ENCODE data around the gene PPEF1. TPM values are rescaled to one million over a fixed set of nuclear protein-coding genes. Genes with fewer than 3 reads are reported as not detected.
"Not testable (repeated sequence)": the region's sequence is repeated elsewhere in the genome, so short reads cannot be mapped to it uniquely, and the experiment has no call there.

Gene PPEF1
- total RNA-seq, 1 donor from 2014 or later: 1.0 TPM

- H3K4me1 ChIP-seq (ENCODE audit: control insufficient read depth in 3 of 3, insufficient read depth in 3 of 3, low read length in 3 of 3); H3K27me3 ChIP-seq (ENCODE audit: control insufficient read depth in 3 of 3, insufficient read depth in 3 of 3, low read length in 3 of 3); H3K36me3 ChIP-seq (ENCODE audit: control insufficient read depth in 3 of 3, insufficient read depth in 3 of 3, low read length in 3 of 3); H3K4me3 ChIP-seq (ENCODE audit: low read length in 3 of 3); H3K27ac ChIP-seq (ENCODE audit: low read depth, low read length); H3K9me3 ChIP-seq (ENCODE audit: control insufficient read depth in 3 of 3, low read length in 3 of 3); H3K9ac ChIP-seq (ENCODE audit: low read depth in 1 of 3, low read length in 3 of 3): not testable (repeated sequence)
These were observed 32.2 kb downstream of the PPEF1 start for GRCh38 chrX:18739609-18740008.

DNA sequence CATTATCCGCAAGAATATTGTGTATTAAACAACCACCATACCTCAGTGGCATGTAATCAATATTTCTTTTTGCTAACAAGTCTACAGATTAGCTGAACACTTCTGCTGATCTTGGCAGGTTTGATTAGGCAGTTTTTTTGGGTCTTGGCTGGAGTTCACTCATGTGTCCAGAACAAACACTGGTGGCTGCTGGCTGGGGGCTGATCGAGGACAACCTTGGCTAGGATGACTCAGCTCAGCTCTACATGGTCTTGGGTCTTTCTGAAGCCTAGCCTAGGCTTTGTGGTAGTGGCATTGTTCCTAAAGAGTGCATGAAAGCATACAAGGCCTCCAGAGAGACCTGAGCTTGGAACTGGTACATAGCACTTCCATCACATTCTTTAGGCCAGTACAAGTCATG is 41.1 kb downstream of the PPEF1 start:
- Histone ChIP-seq H3K36me3 (ENCODE audit: control insufficient read depth in 3 of 3, insufficient read depth in 3 of 3, low read length in 3 of 3) (no peaks in the 10 kb centered on the region), H3K9ac (ENCODE audit: low read depth in 1 of 3, low read length in 3 of 3) (no peak overlapping the region), H3K4me3 (ENCODE audit: low read length in 3 of 3) (no peak overlapping the region), H3K9me3 (ENCODE audit: control insufficient read depth in 3 of 3, low read length in 3 of 3) (no peaks in the 10 kb centered on the region), H3K4me1 (ENCODE audit: control insufficient read depth in 3 of 3, insufficient read depth in 3 of 3, low read length in 3 of 3) (no peaks in the 10 kb centered on the region), H3K27ac (ENCODE audit: low read depth, low read length) (no peak overlapping the region), H3K27me3 (ENCODE audit: control insufficient read depth in 3 of 3, insufficient read depth in 3 of 3, low read length in 3 of 3) (no peaks in the 10 kb centered on the region)

DNA sequence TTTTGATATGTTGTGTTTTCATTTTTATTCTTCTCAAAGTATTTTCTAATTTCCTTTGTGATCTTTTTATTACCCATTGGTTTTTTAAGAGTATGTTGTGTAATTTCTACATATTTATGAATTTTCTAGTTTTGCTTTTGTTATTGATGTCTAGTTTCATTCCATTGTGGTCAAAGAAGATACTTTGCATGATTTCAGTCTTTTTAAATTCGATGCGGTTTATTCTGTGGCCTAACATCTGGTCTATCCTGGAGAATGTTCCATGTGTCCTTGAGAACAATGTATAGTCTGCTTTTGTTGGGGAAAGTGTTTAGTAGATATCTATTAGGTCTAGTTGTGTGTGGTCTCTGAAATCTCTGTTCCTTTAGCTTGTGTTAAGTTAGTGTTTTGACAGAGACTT is 46.2 kb downstream of the PPEF1 start:
- H3K27me3 ChIP-seq (ENCODE audit: control insufficient read depth in 3 of 3, insufficient read depth in 3 of 3, low read length in 3 of 3): no peaks in the 10 kb centered on the region
- H3K4me1 ChIP-seq (ENCODE audit: control insufficient read depth in 3 of 3, insufficient read depth in 3 of 3, low read length in 3 of 3): no peaks in the 10 kb centered on the region
- H3K36me3 ChIP-seq (ENCODE audit: control insufficient read depth in 3 of 3, insufficient read depth in 3 of 3, low read length in 3 of 3): no peaks in the 10 kb centered on the region
- no peak overlapping the region for H3K4me3 ChIP-seq (ENCODE audit: low read length in 3 of 3)
- H3K9me3 ChIP-seq (ENCODE audit: control insufficient read depth in 3 of 3, low read length in 3 of 3): no peaks in the 10 kb centered on the region
- no peak overlapping the region for H3K9ac ChIP-seq (ENCODE audit: low read depth in 1 of 3, low read length in 3 of 3)
- no peak overlapping the region for H3K27ac ChIP-seq (ENCODE audit: low read depth, low read length)

DNA sequence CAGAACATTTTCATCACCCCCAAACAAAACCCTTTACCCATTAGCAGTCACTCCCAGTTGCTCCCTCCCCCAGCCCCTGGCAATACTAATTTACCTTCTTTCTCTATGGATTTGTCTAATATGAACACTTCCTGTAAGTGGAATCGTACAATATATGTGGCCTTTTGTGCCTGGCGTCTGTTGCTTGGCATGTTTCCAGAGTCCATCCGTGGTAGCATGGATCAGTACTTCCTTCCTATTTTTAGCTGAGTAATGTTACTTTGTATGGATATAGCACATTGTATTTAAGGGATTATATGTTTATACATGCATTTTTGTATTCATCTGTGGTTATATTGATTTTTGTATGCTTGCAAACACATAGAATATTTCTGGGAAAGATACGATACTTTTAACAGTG is 48.2 kb downstream of the PPEF1 start:
- H3K27me3 ChIP-seq (ENCODE audit: control insufficient read depth in 3 of 3, insufficient read depth in 3 of 3, low read length in 3 of 3): no peaks in the 10 kb centered on the region
- H3K27ac ChIP-seq (ENCODE audit: low read depth, low read length): no peak overlapping the region
- no peak overlapping the region for H3K4me3 ChIP-seq (ENCODE audit: low read length in 3 of 3)
- H3K9me3 ChIP-seq (ENCODE audit: control insufficient read depth in 3 of 3, low read length in 3 of 3): no peaks in the 10 kb centered on the region
- no peaks in the 10 kb centered on the region for H3K36me3 ChIP-seq (ENCODE audit: control insufficient read depth in 3 of 3, insufficient read depth in 3 of 3, low read length in 3 of 3)
- no peak overlapping the region for H3K9ac ChIP-seq (ENCODE audit: low read depth in 1 of 3, low read length in 3 of 3)
- H3K4me1 ChIP-seq (ENCODE audit: control insufficient read depth in 3 of 3, insufficient read depth in 3 of 3, low read length in 3 of 3): no peaks in the 10 kb centered on the region

GRCh38 chrX:18757956-18758932 is 50.8 kb downstream of the PPEF1 start:
- no peaks in the 10 kb centered on the region for H3K9me3 ChIP-seq (ENCODE audit: control insufficient read depth in 3 of 3, low read length in 3 of 3)
- no peak overlapping the region for H3K27ac ChIP-seq (ENCODE audit: low read depth, low read length)
- no peak overlapping the region for H3K9ac ChIP-seq (ENCODE audit: low read depth in 1 of 3, low read length in 3 of 3)
- H3K4me1 ChIP-seq (ENCODE audit: control insufficient read depth in 3 of 3, insufficient read depth in 3 of 3, low read length in 3 of 3): no peaks in the 10 kb centered on the region
- no peak overlapping the region for H3K4me3 ChIP-seq (ENCODE audit: low read length in 3 of 3)
- H3K27me3 ChIP-seq (ENCODE audit: control insufficient read depth in 3 of 3, insufficient read depth in 3 of 3, low read length in 3 of 3): no peaks in the 10 kb centered on the region
- H3K36me3 ChIP-seq (ENCODE audit: control insufficient read depth in 3 of 3, insufficient read depth in 3 of 3, low read length in 3 of 3): no peaks in the 10 kb centered on the region

GRCh38 chrX:18761750-18762149 is 54.3 kb downstream of the PPEF1 start:
- no peaks in the 10 kb centered on the region for H3K36me3 ChIP-seq (ENCODE audit: control insufficient read depth in 3 of 3, insufficient read depth in 3 of 3, low read length in 3 of 3)
- H3K9me3 ChIP-seq (ENCODE audit: control insufficient read depth in 3 of 3, low read length in 3 of 3): no peaks in the 10 kb centered on the region
- H3K4me3 ChIP-seq (ENCODE audit: low read length in 3 of 3): no peak overlapping the region
- no peak overlapping the region for H3K27ac ChIP-seq (ENCODE audit: low read depth, low read length)
- H3K9ac ChIP-seq (ENCODE audit: low read depth in 1 of 3, low read length in 3 of 3): no peak overlapping the region
- H3K4me1 ChIP-seq (ENCODE audit: control insufficient read depth in 3 of 3, insufficient read depth in 3 of 3, low read length in 3 of 3): no peaks in the 10 kb centered on the region
- H3K27me3 ChIP-seq (ENCODE audit: control insufficient read depth in 3 of 3, insufficient read depth in 3 of 3, low read length in 3 of 3): no peaks in the 10 kb centered on the region

DNA sequence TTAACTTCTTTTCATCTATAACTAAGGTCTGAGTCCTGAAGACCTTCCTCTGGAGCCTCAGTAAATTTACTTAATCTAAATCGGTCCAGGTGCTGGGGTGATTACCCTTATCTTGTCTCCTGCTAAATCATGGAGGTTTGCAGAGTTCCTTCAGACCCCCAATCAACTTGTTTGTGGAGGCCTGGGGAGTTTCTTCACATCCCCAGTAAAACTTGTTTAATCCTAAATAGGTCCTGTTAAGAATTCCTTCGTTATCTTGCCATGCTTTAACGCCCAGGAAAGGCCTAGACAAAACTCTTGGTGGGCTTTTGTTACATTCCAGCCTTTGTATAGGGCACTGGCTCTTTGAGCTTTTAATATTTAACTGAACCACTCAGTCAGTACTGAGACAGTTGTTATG is 55.7 kb downstream of the PPEF1 start:
- H3K4me1 ChIP-seq (ENCODE audit: control insufficient read depth in 3 of 3, insufficient read depth in 3 of 3, low read length in 3 of 3); H3K4me3 ChIP-seq (ENCODE audit: low read length in 3 of 3); H3K27me3 ChIP-seq (ENCODE audit: control insufficient read depth in 3 of 3, insufficient read depth in 3 of 3, low read length in 3 of 3); H3K36me3 ChIP-seq (ENCODE audit: control insufficient read depth in 3 of 3, insufficient read depth in 3 of 3, low read length in 3 of 3); H3K9me3 ChIP-seq (ENCODE audit: control insufficient read depth in 3 of 3, low read length in 3 of 3); H3K9ac ChIP-seq (ENCODE audit: low read depth in 1 of 3, low read length in 3 of 3); H3K27ac ChIP-seq (ENCODE audit: low read depth, low read length): not testable (repeated sequence)

- H3K4me1 ChIP-seq (ENCODE audit: control insufficient read depth in 3 of 3, insufficient read depth in 3 of 3, low read length in 3 of 3): no peaks in the 10 kb centered on the region
These were observed 61.9 kb downstream of the PPEF1 start for GRCh38 chrX:18769364-18769763.

DNA sequence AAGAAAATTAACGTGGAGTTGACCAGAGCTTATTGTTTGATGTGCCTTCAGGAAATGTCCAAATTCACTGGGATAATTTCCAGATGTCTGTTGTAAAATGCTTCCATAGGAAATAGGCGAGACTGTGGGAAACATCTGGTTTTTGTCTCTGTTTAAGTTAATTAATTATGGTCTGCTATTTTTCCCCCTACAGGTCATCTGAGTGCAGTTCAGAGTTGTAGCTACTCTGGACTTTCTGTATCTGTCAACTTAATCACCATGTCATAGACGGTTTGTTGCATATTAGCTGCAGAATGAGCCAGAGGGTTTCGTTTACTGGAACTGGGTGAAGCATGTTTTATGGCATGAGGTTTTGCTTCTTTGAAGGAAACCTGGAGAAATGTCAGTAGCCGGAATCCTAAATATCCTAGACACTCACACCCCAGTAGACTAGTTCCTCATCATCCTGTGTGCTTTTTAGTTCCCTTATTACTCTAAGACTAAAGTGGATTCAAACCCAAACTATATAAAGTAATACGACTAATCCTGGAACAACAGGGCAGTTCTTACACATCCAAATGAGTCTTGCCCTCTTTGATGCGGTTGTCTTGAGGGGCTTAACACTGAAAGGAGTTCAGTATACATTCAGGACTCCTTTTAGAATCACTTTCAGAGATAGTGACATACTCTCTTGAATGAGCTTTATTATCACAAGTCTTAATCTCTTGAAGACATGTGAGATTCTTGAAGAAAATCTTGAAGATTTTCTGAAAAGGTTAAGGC is 62.5 kb downstream of the PPEF1 start:
- Histone ChIP-seq H3K36me3 (ENCODE audit: control insufficient read depth in 3 of 3, insufficient read depth in 3 of 3, low read length in 3 of 3) (no peaks in the 10 kb centered on the region), H3K27me3 (ENCODE audit: control insufficient read depth in 3 of 3, insufficient read depth in 3 of 3, low read length in 3 of 3) (no peaks in the 10 kb centered on the region), H3K9ac (ENCODE audit: low read depth in 1 of 3, low read length in 3 of 3) (no peak overlapping the region), H3K9me3 (ENCODE audit: control insufficient read depth in 3 of 3, low read length in 3 of 3) (no peaks in the 10 kb centered on the region), H3K4me1 (ENCODE audit: control insufficient read depth in 3 of 3, insufficient read depth in 3 of 3, low read length in 3 of 3) (no peaks in the 10 kb centered on the region), H3K27ac (ENCODE audit: low read depth, low read length) (no peak overlapping the region), H3K4me3 (ENCODE audit: low read length in 3 of 3) (no peak overlapping the region)

More at GRCh38 chrX:18769364-18769763, 61.9 kb downstream of the PPEF1 start:
- no peak overlapping the region for H3K27ac ChIP-seq (ENCODE audit: low read depth, low read length)
- no peaks in the 10 kb centered on the region for H3K36me3 ChIP-seq (ENCODE audit: control insufficient read depth in 3 of 3, insufficient read depth in 3 of 3, low read length in 3 of 3)
- no peak overlapping the region for H3K4me3 ChIP-seq (ENCODE audit: low read length in 3 of 3)
- no peaks in the 10 kb centered on the region for H3K27me3 ChIP-seq (ENCODE audit: control insufficient read depth in 3 of 3, insufficient read depth in 3 of 3, low read length in 3 of 3)
- no peaks in the 10 kb centered on the region for H3K9me3 ChIP-seq (ENCODE audit: control insufficient read depth in 3 of 3, low read length in 3 of 3)
- no peak overlapping the region for H3K9ac ChIP-seq (ENCODE audit: low read depth in 1 of 3, low read length in 3 of 3)

DNA sequence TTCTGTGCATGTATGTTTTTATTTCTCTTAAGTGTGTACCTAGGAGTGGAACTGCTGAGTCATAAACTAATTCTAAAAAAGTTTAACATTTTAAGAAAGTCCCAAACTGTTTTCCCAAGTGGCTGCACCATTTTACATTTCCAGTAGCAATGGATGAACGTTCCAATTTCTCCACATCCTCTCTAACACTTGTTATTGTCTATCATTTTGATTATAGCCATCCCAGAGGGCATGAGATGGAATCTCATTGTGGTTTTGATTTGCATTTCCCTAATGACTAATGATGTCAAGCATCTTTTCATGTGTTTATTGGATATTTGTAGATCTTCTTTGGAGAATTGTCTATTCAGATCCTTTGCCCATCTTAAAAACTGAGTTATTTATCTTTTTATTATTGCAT is 82.5 kb downstream of the PPEF1 start:
- H3K9me3 ChIP-seq (ENCODE audit: control insufficient read depth in 3 of 3, low read length in 3 of 3): no peaks in the 10 kb centered on the region
- no peaks in the 10 kb centered on the region for H3K36me3 ChIP-seq (ENCODE audit: control insufficient read depth in 3 of 3, insufficient read depth in 3 of 3, low read length in 3 of 3)
- no peaks in the 10 kb centered on the region for H3K27me3 ChIP-seq (ENCODE audit: control insufficient read depth in 3 of 3, insufficient read depth in 3 of 3, low read length in 3 of 3)
- no peak overlapping the region for H3K4me3 ChIP-seq (ENCODE audit: low read length in 3 of 3)
- H3K9ac ChIP-seq (ENCODE audit: low read depth in 1 of 3, low read length in 3 of 3): no peak overlapping the region
- H3K27ac ChIP-seq (ENCODE audit: low read depth, low read length): no peak overlapping the region
- H3K4me1 ChIP-seq (ENCODE audit: control insufficient read depth in 3 of 3, insufficient read depth in 3 of 3, low read length in 3 of 3): no peaks in the 10 kb centered on the region
